HepG2 (cell line): ENCODE results near the gene SMAP2. TPM values are rescaled to one million over a fixed set of nuclear protein-coding genes. Genes with fewer than 3 reads are reported as not detected.

Experiments used
- DNMT1 ChIP-seq: sonication (generic); formaldehyde crosslinking; IDR thresholded peaks from 2 replicates; pipeline ENCODE4 v1.5.1; 2020; ENCODE audit warnings: mild to moderate bottlenecking, missing genetic modification reagents
- HCFC1 ChIP-seq: fragments of 150-350 bp; IDR thresholded peaks from 2 replicates; pipeline ENCODE4 v1.6.1; 2014; ENCODE audit warnings: low read depth, low read length
- ISX ChIP-seq: sonication (generic); formaldehyde crosslinking; conservative IDR thresholded peaks from 2 replicates; pipeline ENCODE4 v1.5.0; 2020; ENCODE audit warnings: missing genetic modification reagents
- KDM1A ChIP-seq: IDR thresholded peaks from 2 replicates; pipeline ENCODE4 v1.6.1; 2016; ENCODE audit warnings: missing compliant biosample characterization
- KMT2A ChIP-seq: sonication (generic); formaldehyde crosslinking; IDR thresholded peaks from 2 replicates; pipeline ENCODE4 v1.4.0; 2020; ENCODE audit warnings: missing genetic modification reagents
- KMT2B ChIP-seq: IDR thresholded peaks from 2 replicates; pipeline ENCODE4 v1.6.1; 2016; ENCODE audit warnings: missing genetic modification reagents, missing compliant biosample characterization
- MIXL1 ChIP-seq: IDR thresholded peaks from 2 replicates; pipeline ENCODE4 v1.6.1; 2016
- XRCC5 ChIP-seq: fragments of 200-400 bp; formaldehyde crosslinking; optimal IDR thresholded peaks from 2 replicates; pipeline ENCODE3; 2017; ENCODE audit warnings: mild to moderate bottlenecking, low read length
- ZBTB20 ChIP-seq: sonication (generic); formaldehyde crosslinking; IDR thresholded peaks from 2 replicates; pipeline ENCODE4 v1.8.1; 2023; ENCODE audit warnings: missing genetic modification reagents, low read depth, mild to moderate bottlenecking, borderline replicate concordance
- ZBTB38 ChIP-seq: sonication (generic); formaldehyde crosslinking; IDR thresholded peaks from 2 replicates; pipeline ENCODE4 v1.5.1; 2020; ENCODE audit warnings: mild to moderate bottlenecking, missing genetic modification reagents
- ZNF12 ChIP-seq: sonication (generic); formaldehyde crosslinking; IDR thresholded peaks from 2 replicates; pipeline ENCODE4 v1.5.0; 2020; ENCODE audit warnings: missing genetic modification reagents
- ZNF230 ChIP-seq: sonication (generic); formaldehyde crosslinking; IDR thresholded peaks from 2 replicates; pipeline ENCODE4 v1.4.0; 2020; ENCODE audit warnings: mild to moderate bottlenecking, missing genetic modification reagents
- ZNF382 ChIP-seq: sonication (generic); formaldehyde crosslinking; IDR thresholded peaks from 2 replicates; pipeline ENCODE4 v1.5.0; 2020; ENCODE audit warnings: missing genetic modification reagents, mild to moderate bottlenecking, borderline replicate concordance
- ZNF567 ChIP-seq: sonication (generic); formaldehyde crosslinking; IDR thresholded peaks from 2 replicates; pipeline ENCODE4 v1.8.1; 2023; ENCODE audit warnings: mild to moderate bottlenecking, missing genetic modification reagents, borderline replicate concordance
- ZNF576 ChIP-seq: sonication (generic); formaldehyde crosslinking; IDR thresholded peaks from 2 replicates; pipeline ENCODE4 v1.4.0; 2020; ENCODE audit warnings: mild to moderate bottlenecking, missing genetic modification reagents
- ZNF891 ChIP-seq: sonication (generic); formaldehyde crosslinking; IDR thresholded peaks from 2 replicates; pipeline ENCODE4 v1.5.0; 2020; ENCODE audit warnings: mild to moderate bottlenecking, missing genetic modification reagents
- polyA plus RNA-seq, 8 experiments: library from polyadenylated mRNA; depleted of rRNA in 3 of 8; stranded (reverse) in 7 of 8; unstranded in 1 of 8; fragments of >200 nt; fragmentation: Illumina TruSeq in 4 of 8; extraction: Trizol in 4 of 8; gene quantifications; 2 replicates each; pipeline versions ENCODE4 v1.2.1 to v1.2.3, GENCODE V29; 2011 to 2016; ENCODE audit warnings: low read depth in 4 of 8, missing spikeins in 1 of 8, mixed read lengths in 1 of 8; ENCODE audit not compliant: insufficient read depth in 1 of 8
- total RNA-seq, 5 experiments: library from RNA; depleted of rRNA; stranded (reverse); fragments of >200 nt; fragmentation: Illumina TruSeq; extraction: Trizol; gene quantifications; 2 replicates each; pipeline ENCODE4 v1.2.3, GENCODE V29; 2016; ENCODE audit warnings: low read depth in 1 of 5
- TF ChIP-seq, protein P1 (sequence below): sonication (generic); formaldehyde crosslinking; IDR thresholded peaks from 2 replicates; pipeline ENCODE4 v1.4.0; 2020; ENCODE audit warnings: missing genetic modification reagents
- TF ChIP-seq, protein P2 (sequence below): sonication (generic); formaldehyde crosslinking; IDR thresholded peaks from 2 replicates; pipeline ENCODE4 v1.5.0; 2020; ENCODE audit warnings: missing genetic modification reagents, mild to moderate bottlenecking, borderline replicate concordance
- TF ChIP-seq, protein P3 (sequence below): sonication (generic); formaldehyde crosslinking; IDR thresholded peaks from 2 replicates; pipeline ENCODE4 v1.4.0; 2020; ENCODE audit warnings: missing genetic modification reagents, borderline replicate concordance
- TF ChIP-seq, protein P4 (sequence below): sonication (generic); formaldehyde crosslinking; IDR thresholded peaks from 2 replicates; pipeline ENCODE4 v1.9.0; 2022; ENCODE audit warnings: missing genetic modification reagents, mild to moderate bottlenecking, borderline replicate concordance

SMAP2 gene
- total and polyA plus RNA-seq, 2 of the 13 experiments (the other 11 are each of a cell fraction or from before 2014, with no cell fraction given), result 19.0 to 22.3 TPM

DNA sequence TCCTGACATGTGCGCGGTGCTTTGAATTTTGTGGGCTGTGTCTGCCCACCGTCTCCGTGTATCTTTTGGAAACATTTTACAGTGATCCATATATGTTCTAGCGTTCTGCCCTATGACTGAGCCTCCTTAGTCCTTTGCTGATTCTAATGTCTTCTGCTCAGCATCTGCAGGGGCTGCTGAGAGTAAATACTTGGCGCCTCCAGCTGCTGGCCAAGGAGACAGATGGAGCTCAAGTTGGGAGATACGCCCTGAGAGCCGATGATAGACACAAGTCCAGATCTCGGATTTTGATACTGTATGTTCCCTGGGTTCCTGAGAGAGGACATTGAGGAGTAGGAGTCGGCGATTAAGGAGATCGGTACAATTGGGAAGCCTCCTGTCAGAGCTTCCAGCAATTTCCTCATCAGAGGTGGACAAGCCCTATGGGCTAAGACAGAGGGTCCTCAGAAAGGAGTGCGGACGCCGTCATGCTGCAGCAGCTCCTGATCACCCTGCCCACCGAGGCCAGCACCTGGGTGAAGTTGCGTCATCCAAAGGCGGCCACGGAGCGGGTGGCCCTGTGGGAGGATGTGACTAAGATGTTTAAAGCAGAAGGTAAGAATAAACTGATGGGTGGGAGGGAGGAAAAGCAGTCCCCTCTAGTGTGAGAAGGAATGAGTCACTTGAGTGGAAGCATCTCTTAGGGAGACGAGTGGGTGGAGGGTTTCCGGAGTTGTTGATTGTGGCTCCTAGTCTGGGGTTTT, 77.1 kb downstream of the SMAP2 start (continued):
- TF ChIP-seq ZNF12 (CRISPR knock-in tag), result 0 out of 2 replicates have a peak, but pooled peaks have one; percentile 34
- TF ChIP-seq ZNF567 (CRISPR knock-in tag), result no peak
- peak; percentile 69; the same call in 1 of the 2 replicates for TF ChIP-seq KMT2B
- TF ChIP-seq, protein P1, sequence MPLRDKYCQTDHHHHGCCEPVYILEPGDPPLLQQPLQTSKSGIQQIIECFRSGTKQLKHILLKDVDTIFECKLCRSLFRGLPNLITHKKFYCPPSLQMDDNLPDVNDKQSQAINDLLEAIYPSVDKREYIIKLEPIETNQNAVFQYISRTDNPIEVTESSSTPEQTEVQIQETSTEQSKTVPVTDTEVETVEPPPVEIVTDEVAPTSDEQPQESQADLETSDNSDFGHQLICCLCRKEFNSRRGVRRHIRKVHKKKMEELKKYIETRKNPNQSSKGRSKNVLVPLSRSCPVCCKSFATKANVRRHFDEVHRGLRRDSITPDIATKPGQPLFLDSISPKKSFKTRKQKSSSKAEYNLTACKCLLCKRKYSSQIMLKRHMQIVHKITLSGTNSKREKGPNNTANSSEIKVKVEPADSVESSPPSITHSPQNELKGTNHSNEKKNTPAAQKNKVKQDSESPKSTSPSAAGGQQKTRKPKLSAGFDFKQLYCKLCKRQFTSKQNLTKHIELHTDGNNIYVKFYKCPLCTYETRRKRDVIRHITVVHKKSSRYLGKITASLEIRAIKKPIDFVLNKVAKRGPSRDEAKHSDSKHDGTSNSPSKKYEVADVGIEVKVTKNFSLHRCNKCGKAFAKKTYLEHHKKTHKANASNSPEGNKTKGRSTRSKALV (CRISPR knock-in tag), result no peak
- no peak for TF ChIP-seq KDM1A (CRISPR knock-in tag)
- peak; percentile 10 for TF ChIP-seq MIXL1 (CRISPR knock-in tag)
- TF ChIP-seq ZNF230 (CRISPR knock-in tag), result no peak
- TF ChIP-seq, protein P2, sequence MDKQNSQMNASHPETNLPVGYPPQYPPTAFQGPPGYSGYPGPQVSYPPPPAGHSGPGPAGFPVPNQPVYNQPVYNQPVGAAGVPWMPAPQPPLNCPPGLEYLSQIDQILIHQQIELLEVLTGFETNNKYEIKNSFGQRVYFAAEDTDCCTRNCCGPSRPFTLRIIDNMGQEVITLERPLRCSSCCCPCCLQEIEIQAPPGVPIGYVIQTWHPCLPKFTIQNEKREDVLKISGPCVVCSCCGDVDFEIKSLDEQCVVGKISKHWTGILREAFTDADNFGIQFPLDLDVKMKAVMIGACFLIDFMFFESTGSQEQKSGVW (CRISPR knock-in tag), result no peak
- TF ChIP-seq ZNF891 (CRISPR knock-in tag), result 0 out of 2 replicates have a peak, but pooled peaks have one; percentile 33
- no peak for TF ChIP-seq ISX (CRISPR knock-in tag)
- peak; percentile 64; the same call in 1 of the 2 replicates for TF ChIP-seq KMT2A (CRISPR knock-in tag)
- no peak for TF ChIP-seq ZBTB20
- TF ChIP-seq, protein P3, sequence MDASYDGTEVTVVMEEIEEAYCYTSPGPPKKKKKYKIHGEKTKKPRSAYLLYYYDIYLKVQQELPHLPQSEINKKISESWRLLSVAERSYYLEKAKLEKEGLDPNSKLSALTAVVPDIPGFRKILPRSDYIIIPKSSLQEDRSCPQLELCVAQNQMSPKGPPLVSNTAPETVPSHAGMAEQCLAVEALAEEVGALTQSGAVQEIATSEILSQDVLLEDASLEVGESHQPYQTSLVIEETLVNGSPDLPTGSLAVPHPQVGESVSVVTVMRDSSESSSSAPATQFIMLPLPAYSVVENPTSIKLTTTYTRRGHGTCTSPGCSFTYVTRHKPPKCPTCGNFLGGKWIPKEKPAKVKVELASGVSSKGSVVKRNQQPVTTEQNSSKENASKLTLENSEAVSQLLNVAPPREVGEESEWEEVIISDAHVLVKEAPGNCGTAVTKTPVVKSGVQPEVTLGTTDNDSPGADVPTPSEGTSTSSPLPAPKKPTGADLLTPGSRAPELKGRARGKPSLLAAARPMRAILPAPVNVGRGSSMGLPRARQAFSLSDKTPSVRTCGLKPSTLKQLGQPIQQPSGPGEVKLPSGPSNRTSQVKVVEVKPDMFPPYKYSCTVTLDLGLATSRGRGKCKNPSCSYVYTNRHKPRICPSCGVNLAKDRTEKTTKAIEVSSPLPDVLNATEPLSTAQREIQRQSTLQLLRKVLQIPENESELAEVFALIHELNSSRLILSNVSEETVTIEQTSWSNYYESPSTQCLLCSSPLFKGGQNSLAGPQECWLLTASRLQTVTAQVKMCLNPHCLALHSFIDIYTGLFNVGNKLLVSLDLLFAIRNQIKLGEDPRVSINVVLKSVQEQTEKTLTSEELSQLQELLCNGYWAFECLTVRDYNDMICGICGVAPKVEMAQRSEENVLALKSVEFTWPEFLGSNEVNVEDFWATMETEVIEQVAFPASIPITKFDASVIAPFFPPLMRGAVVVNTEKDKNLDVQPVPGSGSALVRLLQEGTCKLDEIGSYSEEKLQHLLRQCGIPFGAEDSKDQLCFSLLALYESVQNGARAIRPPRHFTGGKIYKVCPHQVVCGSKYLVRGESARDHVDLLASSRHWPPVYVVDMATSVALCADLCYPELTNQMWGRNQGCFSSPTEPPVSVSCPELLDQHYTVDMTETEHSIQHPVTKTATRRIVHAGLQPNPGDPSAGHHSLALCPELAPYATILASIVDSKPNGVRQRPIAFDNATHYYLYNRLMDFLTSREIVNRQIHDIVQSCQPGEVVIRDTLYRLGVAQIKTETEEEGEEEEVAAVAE (CRISPR knock-in tag), result no peak; the same call in 1 of the 2 replicates
- no peak for TF ChIP-seq XRCC5
- TF ChIP-seq, protein P4, sequence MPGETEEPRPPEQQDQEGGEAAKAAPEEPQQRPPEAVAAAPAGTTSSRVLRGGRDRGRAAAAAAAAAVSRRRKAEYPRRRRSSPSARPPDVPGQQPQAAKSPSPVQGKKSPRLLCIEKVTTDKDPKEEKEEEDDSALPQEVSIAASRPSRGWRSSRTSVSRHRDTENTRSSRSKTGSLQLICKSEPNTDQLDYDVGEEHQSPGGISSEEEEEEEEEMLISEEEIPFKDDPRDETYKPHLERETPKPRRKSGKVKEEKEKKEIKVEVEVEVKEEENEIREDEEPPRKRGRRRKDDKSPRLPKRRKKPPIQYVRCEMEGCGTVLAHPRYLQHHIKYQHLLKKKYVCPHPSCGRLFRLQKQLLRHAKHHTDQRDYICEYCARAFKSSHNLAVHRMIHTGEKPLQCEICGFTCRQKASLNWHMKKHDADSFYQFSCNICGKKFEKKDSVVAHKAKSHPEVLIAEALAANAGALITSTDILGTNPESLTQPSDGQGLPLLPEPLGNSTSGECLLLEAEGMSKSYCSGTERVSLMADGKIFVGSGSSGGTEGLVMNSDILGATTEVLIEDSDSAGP (CRISPR knock-in tag), result peak; percentile 25; the same call in 1 of the 2 replicates
- no peak for TF ChIP-seq DNMT1
- no peak for TF ChIP-seq ZNF382 (CRISPR knock-in tag)
- TF ChIP-seq ZBTB38 (CRISPR knock-in tag), result no peak
- no peak for TF ChIP-seq ZNF576 (CRISPR knock-in tag)
- no peak for TF ChIP-seq HCFC1
